Measurements from ENCODE around the gene SYNGR3.

- no peak for TF ChIP-seq CTCF (IDR thresholded peaks at IDR 0.05)
- no peak for TF ChIP-seq POLR2A (IDR thresholded peaks at IDR 0.05)
Observed at GRCh38 chr16:2035431-2036199, 45.8 kb downstream of the SYNGR3 start.

Data from esophagus squamous epithelium (tissue), 4 donors.